Tibial artery (tissue), 4 donors: ENCODE data around the gene STK10.

Experiments used
- DNase-seq, 2 donors: peaks; one replicate each; pipeline ENCODE4 v3.0.0-alpha.2; 2019
- H3K27ac ChIP-seq, 2 donors: fragments of 200-600 bp; sonication (generic) in 1 of 2; 1 replicate in 1 of 2; 2 replicates in 1 of 2; pipeline ENCODE4 v1.5.1; 2018 to 2019; ENCODE audit warnings: mild to moderate bottlenecking in 1 of 2
- H3K27me3 ChIP-seq, 2 donors: fragments of 200-600 bp; sonication (generic) in 1 of 2; one replicate each; pipeline versions ENCODE4 v1.5.1 to v1.6.0; 2016 to 2019
- H3K36me3 ChIP-seq, 3 donors: fragments of 200-600 bp; sonication (generic) in 2 of 3; one replicate each; pipeline ENCODE4 v1.5.1; 2016 to 2019; ENCODE audit warnings: mild to moderate bottlenecking in 2 of 3
- H3K4me1 ChIP-seq, 4 donors: fragments of 200-600 bp; sonication (generic) in 2 of 4; 1 replicate in 3 of 4; 2 replicates in 1 of 4; pipeline ENCODE4 v1.5.1; 2016 to 2019
- H3K4me3 ChIP-seq, 2 donors: fragments of 200-600 bp; sonication (generic) in 1 of 2; 1 replicate in 1 of 2; 2 replicates in 1 of 2; pipeline ENCODE4 v1.5.1; 2018 to 2019; ENCODE audit warnings: mild to moderate bottlenecking in 2 of 2
- H3K9me3 ChIP-seq, 3 donors: fragments of 200-600 bp; sonication (generic) in 1 of 3; one replicate each; pipeline ENCODE4 v1.5.1; 2016 to 2019
- CTCF ChIP-seq, 2 experiments: fragments of 200-600 bp in 1 of 2; fragments of 450-650 bp in 1 of 2; IDR thresholded peaks; one replicate each; pipeline ENCODE4 v1.5.1; 2017 to 2019; ENCODE audit warnings: antibody characterized with exemption in 2 of 2, mild to moderate bottlenecking in 1 of 2, moderate library complexity in 1 of 2
- intact Hi-C: fragments of 100-400 bp; cut with DNase I; formaldehyde crosslinking; loops from one replicate; pipeline ENCODE4 v1.15.0; 2023; ENCODE audit warnings: low total_unique reads

STK10 gene

DNA sequence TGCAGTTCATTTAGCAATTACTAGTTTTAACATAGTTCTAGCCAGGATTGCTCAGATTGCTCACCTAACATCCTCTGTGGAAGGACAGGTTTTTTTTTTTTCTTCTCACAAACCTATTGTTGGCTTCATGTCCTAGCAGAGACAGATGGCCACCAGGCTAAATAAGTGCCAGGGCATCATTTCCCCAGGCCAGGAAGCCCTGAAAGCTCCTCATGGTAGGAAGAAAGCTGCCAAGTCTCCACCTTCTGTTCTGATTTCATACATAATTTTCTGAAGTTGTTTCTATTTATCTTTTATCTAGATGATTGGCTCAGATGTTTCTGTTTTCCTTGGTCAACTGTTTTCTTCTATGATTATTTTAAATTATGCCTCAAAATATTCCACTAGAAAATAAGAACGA, 37.0 kb upstream of the STK10 start:
- Histone ChIP-seq H3K36me3 (peaks cover 4 to 19% (median 11%) of the 10 kb centered on the region in 3 donors), H3K4me1 (no peaks in the 10 kb centered on the region), H3K27me3 (no peaks in the 10 kb centered on the region), H3K9me3 (no peaks in the 10 kb centered on the region), H3K4me3 (no peak overlapping the region), H3K27ac (no peak overlapping the region)
- intact Hi-C loops = no loop called here
- no peak for TF ChIP-seq CTCF (IDR thresholded peaks at IDR 0.05)
- DNase-seq = no peak

DNA sequence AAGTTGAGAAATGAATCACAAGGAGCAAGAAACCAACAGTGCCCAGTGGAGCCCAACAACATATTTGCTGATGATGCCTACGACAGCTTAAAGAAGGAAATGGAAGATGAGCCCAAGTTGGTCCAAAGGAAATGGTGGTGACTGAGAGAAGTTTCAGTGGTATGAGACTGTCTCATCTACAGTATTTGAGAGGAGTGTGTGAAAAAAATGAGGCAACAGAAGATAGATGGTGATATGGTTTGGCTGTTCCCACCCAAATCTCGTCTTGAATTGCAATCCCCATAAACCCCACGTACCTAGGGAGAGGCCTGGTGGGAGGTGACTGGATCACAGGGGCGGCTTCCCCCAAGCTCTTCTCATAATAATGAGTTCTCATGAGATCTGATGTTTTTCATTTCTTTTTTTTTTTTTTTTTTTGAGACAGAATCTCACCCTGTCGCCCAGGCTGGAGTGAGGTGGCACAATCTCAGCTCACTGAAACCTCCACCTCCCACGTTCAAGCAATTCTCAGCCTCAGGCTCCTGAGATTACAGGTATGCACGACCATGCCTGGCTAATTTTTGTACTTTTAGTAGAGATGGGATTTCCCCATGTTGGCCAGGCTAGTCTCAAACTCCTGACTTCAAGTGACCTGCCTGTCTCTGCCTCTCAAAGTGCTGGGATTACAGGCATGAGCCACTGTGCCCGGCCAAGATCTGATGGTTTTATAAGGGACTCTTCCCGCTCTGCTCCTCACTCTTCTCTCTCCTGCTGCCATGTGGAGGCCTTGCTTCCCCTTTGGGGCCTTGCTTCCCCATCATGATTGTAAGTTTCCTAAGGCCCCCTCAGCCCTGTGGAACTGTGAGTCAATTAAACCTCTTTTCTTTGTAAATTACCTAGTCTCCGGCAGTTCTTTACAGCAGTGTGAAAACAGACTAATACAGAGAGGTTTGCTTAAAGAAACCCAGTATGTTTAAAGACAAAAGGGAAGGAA, 36.2 kb upstream of the STK10 start:
- H3K36me3 ChIP-seq = peaks cover 11 to 21% (median 12%) of the 10 kb centered on the region in 3 donors
- no peak overlapping the region for H3K4me3 ChIP-seq
- TF ChIP-seq CTCF (IDR thresholded peaks at IDR 0.05) = no peak
- H3K27ac ChIP-seq = no peak overlapping the region
- no peaks in the 10 kb centered on the region for H3K4me1 ChIP-seq
- intact Hi-C loops = no loop called here
- no peak for DNase-seq
- H3K27me3 ChIP-seq = no peaks in the 10 kb centered on the region
- no peaks in the 10 kb centered on the region for H3K9me3 ChIP-seq

DNA sequence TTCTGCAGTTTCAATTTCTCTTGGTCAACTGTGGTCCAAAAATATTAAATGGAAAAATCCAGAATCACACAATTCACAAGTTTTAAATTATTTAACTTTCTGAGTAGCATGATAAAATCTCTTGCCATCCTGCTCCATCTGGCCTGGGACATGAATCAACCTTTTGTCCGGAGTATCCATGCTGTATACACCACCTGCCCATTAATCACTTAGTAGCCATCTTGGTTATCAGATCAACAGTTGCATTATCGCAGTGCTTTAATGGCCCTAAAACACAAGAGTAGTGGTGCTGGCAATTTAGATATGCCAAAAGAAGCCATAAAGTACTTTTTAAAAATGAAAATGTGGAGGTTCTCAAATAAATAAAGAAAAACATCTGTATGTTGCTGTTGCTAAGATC, 31.3 kb upstream of the STK10 start:
- DNase-seq = no peak
- intact Hi-C loops = no loop called here

GRCh38 chr5:172216345-172216744, 28.3 kb upstream of the STK10 start:
- intact Hi-C loops = no loop called here
- no peaks in the 10 kb centered on the region for H3K4me1 ChIP-seq
- no peak for DNase-seq
- no peaks in the 10 kb centered on the region for H3K27me3 ChIP-seq
- TF ChIP-seq CTCF (IDR thresholded peaks at IDR 0.05) = no peak
- no peak overlapping the region for H3K4me3 ChIP-seq
- H3K9me3 ChIP-seq = no peaks in the 10 kb centered on the region
- no peak overlapping the region for H3K27ac ChIP-seq
- peaks cover 21 to 28% (median 22%) of the 10 kb centered on the region in 3 donors for H3K36me3 ChIP-seq

More for the DNA sequence above, 31.3 kb upstream of the STK10 start:
- H3K4me3 ChIP-seq = no peak overlapping the region
- H3K9me3 ChIP-seq = no peaks in the 10 kb centered on the region
- no peaks in the 10 kb centered on the region for H3K4me1 ChIP-seq
- no peak for TF ChIP-seq CTCF (IDR thresholded peaks at IDR 0.05)
- no peak overlapping the region for H3K27ac ChIP-seq
- peaks cover 6 to 21% (median 11%) of the 10 kb centered on the region in 3 donors for H3K36me3 ChIP-seq
- H3K27me3 ChIP-seq = no peaks in the 10 kb centered on the region

GRCh38 chr5:172213126-172213525, 25.1 kb upstream of the STK10 start:
- Histone ChIP-seq H3K4me3 (no peak overlapping the region), H3K27ac (no peak overlapping the region), H3K9me3 (no peaks in the 10 kb centered on the region), H3K4me1 (no peaks in the 10 kb centered on the region), H3K27me3 (no peaks in the 10 kb centered on the region), H3K36me3 (peaks cover 16 to 30% (median 28%) of the 10 kb centered on the region in 3 donors)
- intact Hi-C loops = no loop called here
- DNase-seq = no peak
- no peak for TF ChIP-seq CTCF (IDR thresholded peaks at IDR 0.05)
